Smooth muscle cell (in vitro differentiated cells): ENCODE data around the gene SEC14L5. TPM values are rescaled to one million over a fixed set of nuclear protein-coding genes. Genes with fewer than 3 reads are reported as not detected.

Experiments
- DNase-seq: peaks from one replicate; lab custom pipeline; 2025; ENCODE audit not compliant: unreplicated experiment; lab: John Stamatoyannopoulos, UW
- H2AFZ ChIP-seq: fragments of 200-600 bp; sonication (generic); 2 replicates; pipeline ENCODE4 v1.6.0; 2016; ENCODE audit warnings: antibody characterized with exemption, low read depth, mild to moderate bottlenecking
- H3F3A ChIP-seq: fragments of 200-600 bp; sonication (generic); 2 replicates; pipeline ENCODE4 v1.6.0; 2017; ENCODE audit warnings: antibody characterized with exemption, low read depth
- H3K27ac ChIP-seq: fragments of 200-600 bp; sonication (generic); 2 replicates; pipeline ENCODE4 v1.5.1; 2016; ENCODE audit warnings: low read depth, mild to moderate bottlenecking
- H3K27me3 ChIP-seq: fragments of 200-600 bp; sonication (generic); 2 replicates; pipeline ENCODE4 v1.6.1; 2016; ENCODE audit warnings: low read depth, mild to moderate bottlenecking
- H3K36me3 ChIP-seq: fragments of 200-600 bp; sonication (generic); 2 replicates; pipeline ENCODE4 v1.5.1; 2016; ENCODE audit warnings: low read depth
- H3K4me1 ChIP-seq: fragments of 200-600 bp; sonication (generic); 2 replicates; pipeline ENCODE4 v1.5.1; 2016; ENCODE audit warnings: low read depth
- H3K4me2 ChIP-seq: fragments of 200-600 bp; sonication (generic); 2 replicates; pipeline ENCODE4 v1.6.0; 2016; ENCODE audit warnings: mild to moderate bottlenecking
- H3K4me3 ChIP-seq: fragments of 200-600 bp; sonication (generic); 2 replicates; pipeline ENCODE4 v1.5.1; 2016; ENCODE audit warnings: mild to moderate bottlenecking
- H3K79me2 ChIP-seq: fragments of 200-600 bp; sonication (generic); 2 replicates; pipeline ENCODE4 v1.6.0; 2016; ENCODE audit warnings: low read depth, mild to moderate bottlenecking
- H3K9ac ChIP-seq: fragments of 200-600 bp; sonication (generic); 2 replicates; pipeline ENCODE4 v1.6.0; 2016; ENCODE audit warnings: low read depth
- H3K9me3 ChIP-seq: fragments of 200-600 bp; sonication (generic); replicated peaks from 2 replicates; pipeline ENCODE4 v1.5.1; 2016; ENCODE audit warnings: low read depth
- H4K20me1 ChIP-seq: fragments of 200-600 bp; sonication (generic); 2 replicates; pipeline ENCODE4 v1.6.0; 2016; ENCODE audit warnings: low read depth
- CTCF ChIP-seq: fragments of 200-600 bp; sonication (generic); IDR thresholded peaks from 2 replicates; pipeline ENCODE4 v1.5.1; 2017; ENCODE audit warnings: borderline replicate concordance, mild to moderate bottlenecking, antibody characterized with exemption; ENCODE audit not compliant: insufficient read depth, poor library complexity, severe bottlenecking
- WGBS: methylation state at CpG from one replicate; pipeline ENCODE4 v1.1.7; 2016; ENCODE audit warnings: low lambda C conversion rate; 5-methylcytosine and 5-hydroxymethylcytosine counted together
- polyA plus RNA-seq: library from polyadenylated mRNA; unstranded; fragments of >200 nt; fragmentation: Nextera tagmentation; extraction: Ambion mirVana; gene quantifications from 2 replicates; pipeline ENCODE4 v1.2.1, GENCODE V29; 2016
- total RNA-seq: library from RNA; depleted of rRNA; stranded (reverse); fragments of >200 nt; gene quantifications from 2 replicates; pipeline ENCODE4 v1.2.3, GENCODE V29; 2014

Gene SEC14L5
- total and polyA plus RNA-seq, 2 experiments from 2014 or later: not detected

- Histone ChIP-seq H3K36me3 (no peaks in the 10 kb centered on the region), H3K9ac (no peak overlapping the region), H2AFZ (no peak overlapping the region), H3K9me3 (no peaks in the 10 kb centered on the region), H3K4me2 (no peak overlapping the region), H3F3A (no peaks in the 10 kb centered on the region), H3K4me3 (no peak overlapping the region), H3K27ac (no peak overlapping the region), H3K27me3 (no peaks in the 10 kb centered on the region), H3K4me1 (no peaks in the 10 kb centered on the region), H4K20me1 (no peaks in the 10 kb centered on the region), H3K79me2 (no peaks in the 10 kb centered on the region)
- 92% methylated on average over 10 of the region's 10 CpGs for WGBS
- TF ChIP-seq CTCF: no peak
- no peak for DNase-seq
Measured at GRCh38 chr16:5003828-5004227, 45.7 kb downstream of the SEC14L5 start.

GRCh38 chr16:5004311-5004710 lies 46.2 kb downstream of the SEC14L5 start:
- DNase-seq: no peak
- no peaks in the 10 kb centered on the region for H3K36me3 ChIP-seq
- no peaks in the 10 kb centered on the region for H4K20me1 ChIP-seq
- no peak overlapping the region for H3K9ac ChIP-seq
- no peak overlapping the region for H3K27ac ChIP-seq
- H3K9me3 ChIP-seq: no peaks in the 10 kb centered on the region
- H3K4me3 ChIP-seq: no peak overlapping the region
- TF ChIP-seq CTCF: no peak
- H3F3A ChIP-seq: no peaks in the 10 kb centered on the region
- H3K4me2 ChIP-seq: no peak overlapping the region
- WGBS: 78% methylated on average over 5 of the region's 5 CpGs
- H3K27me3 ChIP-seq: no peaks in the 10 kb centered on the region
- no peaks in the 10 kb centered on the region for H3K79me2 ChIP-seq
- H2AFZ ChIP-seq: no peak overlapping the region
- no peaks in the 10 kb centered on the region for H3K4me1 ChIP-seq

- Histone ChIP-seq H3K9me3 (no peaks in the 10 kb centered on the region), H3K79me2 (no peaks in the 10 kb centered on the region), H3K4me1 (no peaks in the 10 kb centered on the region), H4K20me1 (no peaks in the 10 kb centered on the region), H3K27me3 (no peaks in the 10 kb centered on the region), H3K9ac (no peak overlapping the region), H3K36me3 (no peaks in the 10 kb centered on the region), H3F3A (no peaks in the 10 kb centered on the region), H3K27ac (no peak overlapping the region), H3K4me2 (no peak overlapping the region), H3K4me3 (no peak overlapping the region), H2AFZ (no peak overlapping the region)
- DNase-seq: no peak
- WGBS: 80% methylated on average over 4 of the region's 4 CpGs
- TF ChIP-seq CTCF: no peak
Measured at GRCh38 chr16:5005916-5006315, 47.8 kb downstream of the SEC14L5 start.

- Histone ChIP-seq H3F3A (no peaks in the 10 kb centered on the region), H3K79me2 (no peaks in the 10 kb centered on the region), H3K27me3 (peaks cover 2% of the 10 kb centered on the region), H3K9ac (no peak overlapping the region), H3K4me1 (no peaks in the 10 kb centered on the region), H3K4me2 (no peak overlapping the region), H4K20me1 (no peaks in the 10 kb centered on the region), H3K9me3 (no peaks in the 10 kb centered on the region), H2AFZ (peak overlapping the region; percentile 24), H3K4me3 (no peak overlapping the region), H3K36me3 (no peaks in the 10 kb centered on the region), H3K27ac (no peak overlapping the region)
- TF ChIP-seq CTCF: no peak
- no peak for DNase-seq
- WGBS: 74% methylated on average over 22 of the region's 22 CpGs
Measured at GRCh38 chr16:5006348-5007193, 48.4 kb downstream of the SEC14L5 start.
